Fibroblast of villous mesenchyme (primary cell): ENCODE results near the gene PTPRK. TPM values are rescaled to one million over a fixed set of nuclear protein-coding genes. Genes with fewer than 3 reads are reported as not detected.

Experiments
- DNase-seq: peaks from one replicate; pipeline ENCODE4 v3.0.0-alpha.2; 2010; ENCODE audit warnings: low read depth
- H3K4me3 ChIP-seq: 2 replicates; pipeline ENCODE4 v1.5.1; 2011; ENCODE audit warnings: low read depth, mild to moderate bottlenecking, low read length
- total RNA-seq: library from RNA; depleted of rRNA; stranded (reverse); fragments of >200 nt; gene quantifications from 2 replicates; pipeline ENCODE4 v1.2.3, GENCODE V29; 2012
- TF ChIP-seq, protein P1 (sequence below): IDR thresholded peaks from 2 replicates; pipeline ENCODE4 v1.5.1; 2012; ENCODE audit warnings: low read depth, mild to moderate bottlenecking, low read length; ENCODE audit not compliant: insufficient read depth

Gene PTPRK
- total RNA-seq, 1 donor, result 70.0 TPM

- H3K4me3 ChIP-seq, result no peak overlapping the region
- TF ChIP-seq, protein P1, sequence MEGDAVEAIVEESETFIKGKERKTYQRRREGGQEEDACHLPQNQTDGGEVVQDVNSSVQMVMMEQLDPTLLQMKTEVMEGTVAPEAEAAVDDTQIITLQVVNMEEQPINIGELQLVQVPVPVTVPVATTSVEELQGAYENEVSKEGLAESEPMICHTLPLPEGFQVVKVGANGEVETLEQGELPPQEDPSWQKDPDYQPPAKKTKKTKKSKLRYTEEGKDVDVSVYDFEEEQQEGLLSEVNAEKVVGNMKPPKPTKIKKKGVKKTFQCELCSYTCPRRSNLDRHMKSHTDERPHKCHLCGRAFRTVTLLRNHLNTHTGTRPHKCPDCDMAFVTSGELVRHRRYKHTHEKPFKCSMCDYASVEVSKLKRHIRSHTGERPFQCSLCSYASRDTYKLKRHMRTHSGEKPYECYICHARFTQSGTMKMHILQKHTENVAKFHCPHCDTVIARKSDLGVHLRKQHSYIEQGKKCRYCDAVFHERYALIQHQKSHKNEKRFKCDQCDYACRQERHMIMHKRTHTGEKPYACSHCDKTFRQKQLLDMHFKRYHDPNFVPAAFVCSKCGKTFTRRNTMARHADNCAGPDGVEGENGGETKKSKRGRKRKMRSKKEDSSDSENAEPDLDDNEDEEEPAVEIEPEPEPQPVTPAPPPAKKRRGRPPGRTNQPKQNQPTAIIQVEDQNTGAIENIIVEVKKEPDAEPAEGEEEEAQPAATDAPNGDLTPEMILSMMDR, result no peak
- no peak for DNase-seq
Measured at GRCh38 chr6:128172081-128172480, 348.3 kb downstream of the PTPRK start.

DNA sequence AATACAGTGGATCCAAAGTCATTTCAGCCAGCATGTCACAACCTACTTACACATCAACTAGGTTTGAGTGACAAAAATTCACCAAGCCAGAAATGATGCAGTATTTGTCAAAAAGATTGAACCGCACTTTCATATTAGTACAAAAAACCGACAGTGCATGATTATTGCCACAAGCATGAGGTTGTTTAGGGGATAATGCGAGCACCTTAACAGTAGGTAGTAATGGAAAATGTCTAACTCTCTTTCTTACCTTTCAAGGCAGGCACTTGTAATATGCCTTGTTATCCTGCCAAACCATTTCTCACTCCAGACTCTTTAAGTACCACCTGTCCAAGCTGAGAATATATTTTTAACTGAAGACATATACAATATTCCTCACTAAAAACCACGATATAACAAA is 349.2 kb downstream of the PTPRK start:
- H3K4me3 ChIP-seq, result no peak overlapping the region
- no peak for DNase-seq
- TF ChIP-seq, protein P1, result no peak

GRCh38 chr6:128168244-128168643 is 352.2 kb downstream of the PTPRK start:
- DNase-seq, result no peak
- TF ChIP-seq, protein P1, result no peak
- no peak overlapping the region for H3K4me3 ChIP-seq

DNA sequence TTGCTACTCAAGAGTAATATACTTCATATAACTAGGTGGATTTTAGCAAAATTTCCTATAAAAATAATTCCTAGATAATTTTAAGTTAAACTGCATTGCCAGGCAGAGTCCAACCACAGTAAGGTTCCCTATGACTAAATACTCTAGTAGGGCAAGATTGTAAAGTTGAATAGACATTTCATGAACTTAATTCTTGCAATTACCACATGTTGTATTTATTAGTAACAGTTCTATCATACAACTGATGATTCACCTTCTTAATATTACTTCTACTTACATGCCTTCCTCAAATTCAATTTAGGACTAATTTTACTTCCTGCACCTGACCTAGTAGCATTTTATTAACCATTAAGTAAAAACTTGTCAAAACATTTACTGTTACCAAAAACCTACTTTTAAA is 352.8 kb downstream of the PTPRK start:
- TF ChIP-seq, protein P1, result no peak
- no peak for DNase-seq

GRCh38 chr6:128164254-128164653 is 356.1 kb downstream of the PTPRK start:
- TF ChIP-seq, protein P1, result no peak
- DNase-seq, result no peak
- no peak overlapping the region for H3K4me3 ChIP-seq

More for the DNA sequence above, 352.8 kb downstream of the PTPRK start:
- no peak overlapping the region for H3K4me3 ChIP-seq

DNA sequence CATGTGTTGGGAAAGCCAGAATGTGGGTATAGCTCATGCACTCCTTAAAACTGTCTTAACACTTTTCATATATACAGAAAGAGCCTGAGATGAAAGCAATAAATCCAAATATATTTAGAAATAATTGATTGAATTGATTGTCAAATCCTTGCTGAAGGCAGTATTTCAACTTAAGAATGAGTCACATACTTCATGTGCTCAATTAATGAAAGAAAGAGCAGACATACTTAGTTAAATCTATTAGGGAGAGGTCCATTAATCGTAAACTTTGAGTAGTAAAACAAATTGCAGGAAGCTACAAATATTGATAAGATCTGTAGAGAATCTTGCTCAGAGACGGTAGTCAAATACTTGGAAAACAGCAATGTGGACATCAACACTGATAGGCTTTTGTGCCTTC is 358.0 kb downstream of the PTPRK start:
- no peak for DNase-seq
- TF ChIP-seq, protein P1, result no peak
- no peak overlapping the region for H3K4me3 ChIP-seq

GRCh38 chr6:128161839-128162238 is 358.6 kb downstream of the PTPRK start:
- TF ChIP-seq, protein P1, result no peak
- no peak overlapping the region for H3K4me3 ChIP-seq
- no peak for DNase-seq
